ENCODE measurements around the gene KCNK17.
"Not testable (repeated sequence)": the region's sequence is repeated elsewhere in the genome, so short reads cannot be mapped to it uniquely, and the experiment has no call there.

KCNK17 gene

GRCh38 chr6:39287601-39288000 is 26.6 kb downstream of the KCNK17 start:
- Histone ChIP-seq H3K27ac (ENCODE audit: low read length) (no peak overlapping the region), H3K4me2 (ENCODE audit: low read length) (no peak overlapping the region), H3K79me2 (ENCODE audit: low read length) (no peaks in the 10 kb centered on the region), H3K36me3 (replicated peaks; ENCODE audit: low read depth, low read length) (no peaks in the 10 kb centered on the region), H3K4me3 (ENCODE audit: low read length) (no peak overlapping the region), H2AFZ (ENCODE audit: low read depth, low read length) (no peak overlapping the region), H4K20me1 (ENCODE audit: insufficient read depth, low read length) (no peaks in the 10 kb centered on the region), H3K4me1 (ENCODE audit: low read length) (peaks cover 21% of the 10 kb centered on the region), H3K9me3 (ENCODE audit: insufficient read depth, low read length) (no peaks in the 10 kb centered on the region), H3K27me3 (ENCODE audit: low read depth, low read length) (peaks cover 16% of the 10 kb centered on the region; the same call in 1 of the 2 replicates), H3K9ac (ENCODE audit: low read length) (no peak overlapping the region)
- TF ChIP-seq CTCF (IDR thresholded peaks at IDR 0.05; ENCODE audit: low read depth, low read length) = no peak
- no peak for TF ChIP-seq EZH2phosphoT487 (IDR thresholded peaks at IDR 0.05; ENCODE audit: low read depth)

- not testable (repeated sequence) for H3K4me2 ChIP-seq (ENCODE audit: low read length); H2AFZ ChIP-seq (ENCODE audit: low read depth, low read length); H3K4me3 ChIP-seq (ENCODE audit: low read length); H3K27ac ChIP-seq (ENCODE audit: low read length); H4K20me1 ChIP-seq (ENCODE audit: insufficient read depth, low read length); H3K79me2 ChIP-seq (ENCODE audit: low read length); H3K9me3 ChIP-seq (ENCODE audit: insufficient read depth, low read length); H3K27me3 ChIP-seq (ENCODE audit: low read depth, low read length); H3K9ac ChIP-seq (ENCODE audit: low read length); H3K36me3 ChIP-seq (replicated peaks; ENCODE audit: low read depth, low read length)
- peaks cover 31% of the 10 kb centered on the region for H3K4me1 ChIP-seq (ENCODE audit: low read length)
These were observed 27.6 kb downstream of the KCNK17 start for GRCh38 chr6:39286596-39286995.

GRCh38 chr6:39282774-39283173 is 31.4 kb downstream of the KCNK17 start:
- no peaks in the 10 kb centered on the region for H3K79me2 ChIP-seq (ENCODE audit: low read length)
- H2AFZ ChIP-seq (ENCODE audit: low read depth, low read length) = no peak overlapping the region
- peaks cover 44% of the 10 kb centered on the region for H3K4me1 ChIP-seq (ENCODE audit: low read length)
- no peak overlapping the region for H3K27ac ChIP-seq (ENCODE audit: low read length)
- H3K9me3 ChIP-seq (ENCODE audit: insufficient read depth, low read length) = no peaks in the 10 kb centered on the region
- H3K4me3 ChIP-seq (ENCODE audit: low read length) = no peak overlapping the region
- H4K20me1 ChIP-seq (ENCODE audit: insufficient read depth, low read length) = no peaks in the 10 kb centered on the region
- no peak overlapping the region for H3K9ac ChIP-seq (ENCODE audit: low read length)
- no peak overlapping the region for H3K4me2 ChIP-seq (ENCODE audit: low read length)
- TF ChIP-seq EZH2phosphoT487 (IDR thresholded peaks at IDR 0.05; ENCODE audit: low read depth) (no peak), CTCF (IDR thresholded peaks at IDR 0.05; ENCODE audit: low read depth, low read length) (no peak)
- no peaks in the 10 kb centered on the region for H3K27me3 ChIP-seq (ENCODE audit: low read depth, low read length)
- H3K36me3 ChIP-seq (replicated peaks; ENCODE audit: low read depth, low read length) = no peaks in the 10 kb centered on the region

GRCh38 chr6:39281312-39281980 is 32.8 kb downstream of the KCNK17 start:
- Histone ChIP-seq H3K79me2 (ENCODE audit: low read length) (no peaks in the 10 kb centered on the region), H3K4me3 (ENCODE audit: low read length) (peak overlapping the region; percentile 5; the same call in 1 of the 2 replicates), H3K4me2 (ENCODE audit: low read length) (peak overlapping the region; percentile 63), H3K9ac (ENCODE audit: low read length) (peak overlapping the region; percentile 33; the same call in 1 of the 2 replicates), H3K4me1 (ENCODE audit: low read length) (peaks cover 39% of the 10 kb centered on the region), H3K27me3 (ENCODE audit: low read depth, low read length) (no peaks in the 10 kb centered on the region), H4K20me1 (ENCODE audit: insufficient read depth, low read length) (no peaks in the 10 kb centered on the region), H3K36me3 (replicated peaks; ENCODE audit: low read depth, low read length) (no peaks in the 10 kb centered on the region), H2AFZ (ENCODE audit: low read depth, low read length) (peak overlapping the region; percentile 67), H3K9me3 (ENCODE audit: insufficient read depth, low read length) (no peaks in the 10 kb centered on the region), H3K27ac (ENCODE audit: low read length) (peak overlapping the region; percentile 22; the same call in 1 of the 2 replicates)
- TF ChIP-seq EZH2phosphoT487 (IDR thresholded peaks at IDR 0.05; ENCODE audit: low read depth) (no peak), CTCF (IDR thresholded peaks at IDR 0.05; ENCODE audit: low read depth, low read length) (no peak)

All from OCI-LY3 (cell line).